BE2C (cell line): ENCODE measurements around the gene IFITM1.

ENCODE experiments used
- DNase-seq: peaks from one replicate; pipeline ENCODE4 v3.0.0-alpha.2; 2020
- H3K27me3 ChIP-seq: fragments of 250-450 bp; sonication (Bioruptor Pico); 2 replicates; pipeline ENCODE4 v1.5.1; 2020; ENCODE audit warnings: mild to moderate bottlenecking
- H3K36me3 ChIP-seq: fragments of 250-450 bp; sonication (Bioruptor Pico); 2 replicates; pipeline ENCODE4 v1.5.1; 2020; ENCODE audit warnings: mild to moderate bottlenecking
- H3K4me1 ChIP-seq: fragments of 250-450 bp; sonication (Bioruptor Pico); 2 replicates; pipeline ENCODE4 v1.5.1; 2020
- H3K4me3 ChIP-seq: 2 replicates; pipeline ENCODE4 v1.5.1; 2011; ENCODE audit warnings: low read depth, low read length
- H3K9me3 ChIP-seq: fragments of 250-450 bp; sonication (Bioruptor Pico); 2 replicates; pipeline ENCODE4 v1.5.1; 2020
- CTCF ChIP-seq: IDR thresholded peaks from 2 replicates; pipeline ENCODE4 v1.5.1; 2012; ENCODE audit warnings: mild to moderate bottlenecking, low read depth, low read length

The IFITM1 gene

DNA sequence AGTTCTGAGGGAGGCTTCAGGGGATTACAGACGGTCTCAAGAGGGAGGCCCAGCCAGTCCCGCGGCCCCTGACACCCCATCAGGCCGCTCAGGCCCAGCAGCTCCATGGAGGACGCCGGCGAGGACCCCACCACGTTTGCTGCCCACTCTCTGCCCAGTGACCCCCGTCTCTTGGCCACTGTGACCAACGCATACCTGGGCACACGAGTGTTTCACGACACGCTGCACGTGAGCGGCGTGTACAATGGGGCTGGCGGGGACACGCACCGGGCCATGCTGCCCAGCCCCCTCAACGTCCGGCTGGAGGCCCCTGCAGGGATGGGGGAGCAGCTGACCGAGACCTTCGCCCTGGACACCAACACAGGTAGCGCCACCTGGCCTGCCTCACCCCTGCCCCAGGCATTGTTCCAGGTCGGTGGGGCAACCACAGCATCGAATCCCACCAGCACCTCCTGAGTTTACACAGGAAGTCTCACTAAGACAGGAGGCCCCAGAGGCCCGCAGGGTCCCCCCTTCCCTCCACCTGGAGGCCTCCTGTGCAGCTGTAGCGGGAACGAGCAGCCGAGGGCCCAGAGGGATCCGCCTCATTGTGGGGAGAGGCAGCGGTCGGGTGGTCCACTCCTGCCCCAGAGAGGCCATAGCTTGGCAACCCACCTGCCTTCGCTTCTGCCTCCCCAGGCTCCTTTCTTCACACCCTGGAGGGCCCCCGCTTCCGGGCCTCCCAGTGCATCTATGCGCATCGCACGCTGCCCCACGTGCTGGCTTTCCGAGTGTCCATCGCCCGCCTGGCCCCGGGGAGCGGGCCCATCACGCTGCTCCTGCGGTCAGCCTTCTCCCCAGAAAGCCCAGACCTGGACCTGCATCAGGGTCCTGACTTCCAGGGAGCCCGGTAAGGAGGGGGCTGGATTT is 23.9 kb upstream of the IFITM1 start:
- H3K36me3 ChIP-seq, result no peaks in the 10 kb centered on the region
- peaks cover 11% of the 10 kb centered on the region for H3K27me3 ChIP-seq
- no peak overlapping the region for H3K4me3 ChIP-seq
- no peak for TF ChIP-seq CTCF
- DNase-seq, result no peak
- H3K9me3 ChIP-seq, result no peaks in the 10 kb centered on the region
- no peaks in the 10 kb centered on the region for H3K4me1 ChIP-seq

DNA sequence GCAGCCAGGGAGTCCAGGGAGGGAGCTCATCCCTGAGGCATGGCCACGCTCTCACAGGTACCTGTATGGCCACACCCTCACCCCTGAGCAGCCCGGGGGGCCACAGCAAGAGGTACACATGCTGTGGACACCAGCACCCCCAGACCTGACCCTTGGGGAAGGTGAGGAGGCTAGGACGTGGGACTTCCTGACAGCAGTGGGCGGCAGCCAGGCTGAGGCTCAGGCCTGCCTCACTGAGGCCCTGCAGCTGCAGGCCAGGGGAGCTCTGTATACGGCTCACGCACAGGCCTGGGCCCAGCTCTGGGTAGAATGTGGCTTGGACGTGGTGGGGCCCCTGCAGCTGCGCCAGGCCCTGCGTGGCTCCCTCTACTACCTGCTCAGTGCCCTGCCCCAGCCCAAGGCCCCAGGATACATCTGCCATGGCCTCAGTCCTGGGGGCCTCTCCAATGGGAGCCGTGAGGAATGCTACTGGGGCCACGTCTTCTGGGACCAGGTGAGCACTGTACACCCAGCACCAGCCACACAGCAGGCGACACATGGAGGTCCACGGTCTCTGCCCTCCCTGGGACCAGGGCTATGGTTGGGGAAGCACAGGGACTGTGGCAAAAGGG is 23.1 kb upstream of the IFITM1 start:
- DNase-seq, result no peak
- Histone ChIP-seq H3K27me3 (peaks cover 13% of the 10 kb centered on the region), H3K9me3 (no peaks in the 10 kb centered on the region), H3K4me3 (no peak overlapping the region), H3K4me1 (no peaks in the 10 kb centered on the region), H3K36me3 (no peaks in the 10 kb centered on the region)
- TF ChIP-seq CTCF, result no peak

- Histone ChIP-seq H3K27me3 (peaks cover 15% of the 10 kb centered on the region), H3K4me1 (no peaks in the 10 kb centered on the region), H3K9me3 (no peaks in the 10 kb centered on the region), H3K36me3 (no peaks in the 10 kb centered on the region), H3K4me3 (no peak overlapping the region)
- no peak for DNase-seq
- TF ChIP-seq CTCF, result no peak
Measured at GRCh38 chr11:291281-292210, 22.3 kb upstream of the IFITM1 start.

DNA sequence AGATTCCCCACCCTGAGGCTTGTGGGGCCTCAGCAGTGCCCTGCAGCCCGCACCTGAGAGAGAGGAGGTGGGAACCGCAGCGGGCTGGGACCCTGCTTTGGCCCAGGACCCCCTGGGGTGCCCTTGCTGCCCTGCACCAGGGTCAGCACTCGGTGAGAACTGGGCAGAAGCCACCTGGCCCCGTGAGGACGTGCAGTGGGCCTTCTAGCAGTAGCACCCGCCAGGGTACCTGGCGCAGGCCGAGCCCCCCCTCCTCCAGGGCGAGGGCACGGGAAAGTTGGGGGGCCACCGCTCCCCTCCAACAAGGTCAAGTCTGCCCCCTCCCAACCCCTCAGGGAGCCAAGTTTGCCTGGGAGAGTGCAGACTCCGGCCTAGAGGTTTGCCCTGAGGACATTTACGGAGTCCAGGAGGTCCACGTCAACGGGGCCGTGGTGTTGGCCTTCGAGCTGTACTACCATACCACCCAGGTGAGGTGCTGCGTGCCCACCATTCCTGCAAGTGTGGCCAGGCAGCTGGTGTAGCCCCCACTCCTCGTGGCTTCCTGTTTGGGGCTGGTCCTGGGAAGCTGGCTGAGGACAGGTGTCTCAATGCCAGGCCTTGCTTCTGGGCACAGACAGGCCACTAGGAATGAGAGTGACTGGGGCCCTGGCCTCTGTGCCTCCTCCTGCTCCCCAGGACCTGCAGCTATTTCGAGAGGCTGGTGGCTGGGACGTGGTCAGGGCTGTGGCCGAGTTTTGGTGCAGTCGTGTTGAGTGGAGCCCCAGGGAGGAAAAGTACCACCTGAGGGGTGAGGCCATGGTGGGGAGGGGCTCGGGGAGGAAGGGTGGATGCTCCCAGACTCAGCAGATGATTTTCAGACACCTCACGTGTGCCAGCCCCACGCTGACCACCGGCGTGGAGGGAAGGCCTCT is 21.4 kb upstream of the IFITM1 start:
- Histone ChIP-seq H3K4me1 (no peaks in the 10 kb centered on the region), H3K9me3 (no peaks in the 10 kb centered on the region), H3K36me3 (no peaks in the 10 kb centered on the region), H3K27me3 (peaks cover 15% of the 10 kb centered on the region), H3K4me3 (no peak overlapping the region)
- no peak for TF ChIP-seq CTCF
- no peak for DNase-seq

DNA sequence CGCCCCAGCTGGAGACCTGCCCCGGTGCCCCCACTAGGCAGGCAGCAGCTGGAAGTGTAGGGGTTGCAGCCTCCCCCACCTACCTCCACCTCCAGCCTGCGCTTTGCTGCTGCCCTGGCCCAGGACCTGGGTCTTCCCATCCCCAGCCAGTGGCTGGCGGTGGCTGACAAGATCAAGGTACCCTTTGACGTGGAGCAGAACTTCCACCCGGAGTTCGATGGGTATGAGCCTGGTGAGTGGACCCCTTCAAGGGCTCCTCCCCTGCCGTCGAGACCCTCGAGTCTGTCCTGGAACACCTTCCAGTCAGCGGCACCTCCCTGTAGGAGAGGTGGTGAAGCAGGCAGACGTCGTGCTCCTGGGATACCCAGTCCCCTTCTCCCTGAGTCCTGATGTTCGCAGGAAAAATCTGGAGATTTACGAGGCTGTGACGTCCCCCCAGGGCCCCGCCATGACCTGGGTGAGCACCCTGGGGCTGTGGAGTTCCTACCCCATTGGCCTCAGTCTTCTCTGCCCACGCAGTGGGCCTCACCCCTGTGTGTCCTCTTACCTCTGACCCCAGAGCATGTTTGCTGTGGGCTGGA is 20.5 kb upstream of the IFITM1 start:
- no peak for DNase-seq
- Histone ChIP-seq H3K36me3 (no peaks in the 10 kb centered on the region), H3K27me3 (peaks cover 8% of the 10 kb centered on the region), H3K4me1 (no peaks in the 10 kb centered on the region), H3K9me3 (no peaks in the 10 kb centered on the region), H3K4me3 (no peak overlapping the region)
- TF ChIP-seq CTCF, result no peak
